IPS DF 4.7 (cell line): ENCODE data around the gene SH3RF2.
"Not testable (repeated sequence)": the region's sequence is repeated elsewhere in the genome, so short reads cannot be mapped to it uniquely, and the experiment has no call there.

Experiments used
- DNase-seq: peaks from one replicate; pipeline ENCODE4 v3.0.0-alpha.2; 2013; ENCODE audit warnings: low spot score; ENCODE audit errors: extremely low read depth

The SH3RF2 gene

DNA sequence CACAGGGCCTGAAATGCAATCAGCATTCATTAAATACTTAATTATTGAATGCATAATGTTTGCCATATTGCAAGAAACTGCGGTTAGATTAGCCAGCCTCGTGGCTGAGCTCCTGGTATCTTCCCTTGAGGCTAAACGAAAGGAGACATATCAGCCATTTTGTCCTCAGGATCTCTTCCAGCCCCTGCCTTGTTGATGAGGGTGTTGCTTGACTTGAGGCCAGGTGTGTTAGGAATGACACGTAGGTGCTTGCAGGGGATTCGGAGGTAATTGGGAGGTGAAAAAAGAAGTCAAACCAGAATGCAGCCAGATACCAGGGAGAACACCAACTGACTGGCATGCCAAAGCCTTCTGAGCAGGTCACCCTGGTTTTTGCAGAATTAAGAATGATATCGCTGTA lies 12.5 kb downstream of the SH3RF2 start:
- DNase-seq: no peak

DNA sequence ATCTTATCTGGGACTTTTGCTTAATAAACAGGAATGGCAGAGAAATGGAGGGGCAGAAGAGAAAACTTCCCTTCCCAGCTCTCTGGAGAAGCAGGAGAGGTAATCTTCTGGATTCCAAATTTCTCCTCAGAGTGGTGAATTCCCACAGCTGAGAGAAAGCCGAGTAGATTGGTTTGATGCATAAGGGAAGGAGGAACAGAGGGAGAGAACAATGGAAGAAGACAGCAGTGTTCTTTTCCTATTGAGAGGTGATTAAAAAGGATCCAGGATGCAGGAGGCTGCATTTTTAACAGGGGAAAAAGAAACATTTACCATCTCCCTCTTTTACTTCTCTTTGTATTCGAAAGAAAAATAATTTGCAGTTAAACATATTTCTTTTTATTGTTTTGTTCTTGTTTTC lies 13.1 kb downstream of the SH3RF2 start:
- DNase-seq: no peak

DNA sequence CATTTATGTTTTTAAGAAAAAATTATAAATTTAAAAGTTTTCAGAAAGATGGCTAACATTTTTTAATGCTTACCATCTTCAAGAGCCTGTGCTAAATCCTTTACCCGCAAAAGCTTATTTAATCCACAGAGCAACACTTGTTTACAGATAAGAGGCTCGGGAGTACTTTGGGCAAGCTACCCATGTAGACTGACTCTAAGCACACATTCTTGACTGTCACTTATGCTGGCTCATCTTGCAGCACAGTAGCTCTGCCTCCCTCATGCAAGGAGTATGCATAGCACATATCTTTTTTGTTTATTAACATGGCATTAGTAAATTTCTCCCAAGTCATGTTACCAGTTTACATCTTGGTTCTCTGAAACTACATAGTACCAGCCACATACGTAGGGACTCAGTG lies 14.7 kb downstream of the SH3RF2 start:
- no peak for DNase-seq

DNA sequence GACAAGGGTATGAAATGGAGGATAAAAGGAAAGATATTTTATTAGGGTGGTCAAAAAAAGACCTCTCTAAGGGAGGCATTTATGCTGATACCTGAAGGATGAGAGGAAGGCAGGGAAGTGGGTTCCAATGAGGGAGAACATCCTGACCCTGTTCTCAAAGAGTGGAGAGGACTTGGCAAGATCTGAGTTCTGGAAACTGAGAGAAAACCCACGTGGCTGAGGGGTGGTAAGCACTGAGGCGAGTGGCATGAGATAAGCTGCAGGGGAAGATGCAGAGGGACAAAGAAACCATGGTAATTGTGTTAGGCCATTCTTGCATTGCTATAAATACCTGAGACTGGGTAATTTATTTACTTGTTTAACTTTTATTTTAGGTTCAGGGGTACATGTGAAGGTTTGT lies 16.8 kb downstream of the SH3RF2 start:
- DNase-seq: no peak

DNA sequence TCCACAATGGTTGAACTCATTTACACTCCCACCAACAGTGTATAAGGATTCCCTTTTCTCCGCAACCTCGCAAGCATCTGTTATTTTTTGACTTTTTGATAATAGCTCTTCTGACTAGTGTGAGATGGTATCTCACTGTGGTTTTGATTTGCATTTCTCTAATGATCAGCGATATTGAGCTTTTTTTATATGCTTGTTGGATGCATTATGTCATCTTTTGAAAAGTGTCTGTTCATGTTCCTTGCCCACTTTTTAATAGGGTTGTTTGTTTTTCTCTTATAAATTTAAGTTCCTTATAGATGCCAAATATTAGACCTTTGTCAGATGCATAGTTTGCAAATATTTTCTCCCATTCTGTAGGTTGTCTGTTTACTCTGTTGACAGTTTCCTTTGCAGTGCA lies 17.8 kb downstream of the SH3RF2 start:
- DNase-seq: not testable (repeated sequence)

DNA sequence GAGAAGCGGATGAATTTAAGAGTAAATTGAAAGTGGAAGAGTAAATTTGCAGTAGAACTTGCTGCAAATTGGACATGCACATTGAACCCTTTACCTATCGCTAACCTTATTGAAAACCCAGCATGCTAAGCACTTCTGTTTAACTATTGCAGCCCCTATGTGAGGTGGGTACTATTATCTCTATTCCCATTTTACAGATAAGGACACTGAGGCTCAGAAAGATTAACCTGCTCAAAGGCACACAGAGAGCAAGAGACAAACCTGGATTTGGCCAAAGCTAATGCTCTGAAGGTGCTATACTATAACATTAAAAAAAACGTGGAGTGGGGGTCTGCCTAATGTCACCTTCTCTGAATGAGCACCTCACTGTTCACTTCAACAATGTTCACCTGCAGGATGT lies 21.0 kb downstream of the SH3RF2 start:
- no peak for DNase-seq

DNA sequence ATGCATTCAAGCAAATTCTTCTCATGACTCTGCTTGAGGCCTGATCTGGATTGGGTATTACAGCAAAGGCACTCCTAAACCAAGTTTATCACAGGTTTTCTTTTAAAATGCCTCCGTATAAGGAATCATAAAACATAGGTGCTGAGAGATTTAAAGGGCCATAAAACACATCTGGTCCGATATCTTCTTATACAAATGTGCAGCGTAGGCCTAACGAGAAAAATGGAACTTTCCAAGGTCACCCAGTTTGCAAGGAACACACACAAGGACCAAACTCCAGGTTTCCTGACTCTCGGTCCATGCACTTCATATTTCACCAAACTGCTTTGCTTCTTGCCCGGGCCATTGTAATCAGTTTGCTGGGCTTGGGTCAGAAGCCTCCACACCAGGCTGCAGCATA lies 22.1 kb downstream of the SH3RF2 start:
- DNase-seq: no peak

DNA sequence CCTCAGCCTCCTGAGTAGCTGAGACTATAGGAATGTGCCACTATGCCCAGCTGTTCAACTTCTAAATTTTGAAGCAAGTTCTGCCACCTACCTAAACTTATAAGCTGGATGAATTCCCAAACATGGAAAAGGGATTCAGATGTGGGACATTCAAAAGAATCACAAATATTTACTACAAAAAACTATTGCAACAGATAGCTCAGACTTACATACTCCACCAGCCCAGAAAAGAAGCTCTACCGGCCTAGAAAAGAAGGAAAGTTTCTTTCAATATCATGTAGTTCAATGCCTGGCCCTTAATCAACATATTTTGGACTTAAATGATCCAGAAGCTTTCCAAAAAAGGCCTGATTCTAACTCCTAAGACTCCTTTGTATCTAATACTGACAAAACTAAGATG lies 23.8 kb downstream of the SH3RF2 start:
- no peak for DNase-seq

DNA sequence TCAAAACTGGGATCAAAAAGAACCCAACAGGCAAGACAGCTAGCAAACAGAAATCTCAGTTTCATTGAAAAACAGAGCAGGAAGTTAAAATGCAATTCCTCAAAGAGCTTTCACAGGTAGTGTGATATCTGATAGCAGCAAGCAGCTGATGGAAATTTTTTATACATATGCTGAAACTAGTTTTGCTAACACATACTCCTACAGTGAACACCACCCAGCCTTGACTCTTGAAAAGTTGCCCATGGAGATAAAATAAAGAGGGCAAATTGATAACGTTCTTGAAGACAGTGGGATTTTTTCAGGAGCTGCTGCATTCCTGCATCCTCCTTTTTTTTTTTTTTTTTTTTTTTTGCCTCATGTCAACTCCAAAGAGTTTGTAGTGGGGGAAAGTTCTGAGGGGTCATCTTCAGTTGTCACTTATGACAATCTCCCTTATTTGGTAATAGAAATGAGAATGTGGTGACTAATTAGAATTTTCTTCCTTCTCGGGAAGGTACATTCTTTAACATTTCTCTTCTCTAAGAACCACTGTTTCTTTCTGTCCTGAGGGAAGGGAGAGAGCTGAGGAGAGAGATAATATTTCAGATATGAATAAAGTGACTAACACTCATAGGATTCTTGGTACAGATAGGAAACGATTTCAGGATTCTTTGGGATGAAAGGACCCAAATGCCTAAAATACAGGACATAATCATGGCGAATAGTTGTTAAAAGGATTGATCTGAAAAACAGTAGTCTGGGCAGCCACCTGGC lies 24.6 kb downstream of the SH3RF2 start:
- DNase-seq: no peak

DNA sequence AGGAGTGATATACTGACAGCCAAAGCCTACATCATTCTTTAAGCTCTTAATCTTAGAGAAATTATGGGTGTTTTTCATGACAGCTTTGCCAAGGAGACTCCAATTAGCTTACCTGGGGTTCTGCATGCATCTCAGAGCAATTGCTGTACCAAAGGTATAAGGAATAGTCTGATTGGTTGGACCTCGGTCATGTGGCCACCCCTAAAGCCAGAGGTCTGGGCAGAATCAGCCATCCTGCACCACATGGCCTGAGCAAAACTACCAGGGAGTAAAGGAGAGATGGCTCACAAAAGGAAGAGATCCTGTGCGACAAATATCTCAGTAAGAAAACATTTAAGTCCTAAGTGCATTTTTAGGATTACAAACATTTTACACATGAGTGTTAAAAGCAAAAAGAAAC lies 25.6 kb downstream of the SH3RF2 start:
- DNase-seq: no peak

DNA sequence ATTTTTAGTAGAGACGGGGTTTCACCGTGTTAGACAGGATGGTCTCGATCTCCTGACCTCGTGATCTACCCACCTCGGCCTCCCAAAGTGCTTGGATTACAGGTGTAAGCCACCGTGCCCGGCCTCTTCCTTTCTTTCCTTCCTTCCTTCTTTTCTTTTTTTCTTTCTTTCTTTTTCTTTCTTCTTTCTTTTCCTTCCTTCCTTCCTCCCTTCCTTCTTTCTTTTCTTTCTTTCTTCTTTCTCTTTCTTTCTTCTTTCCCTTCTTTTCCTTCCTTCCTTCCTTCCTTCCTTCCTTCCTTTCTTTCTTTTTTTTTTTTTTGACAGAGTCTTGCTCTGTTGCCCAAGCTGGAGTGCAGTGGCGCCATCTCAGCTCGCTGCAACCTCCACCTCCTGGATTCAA lies 27.6 kb downstream of the SH3RF2 start:
- DNase-seq: not testable (repeated sequence)

DNA sequence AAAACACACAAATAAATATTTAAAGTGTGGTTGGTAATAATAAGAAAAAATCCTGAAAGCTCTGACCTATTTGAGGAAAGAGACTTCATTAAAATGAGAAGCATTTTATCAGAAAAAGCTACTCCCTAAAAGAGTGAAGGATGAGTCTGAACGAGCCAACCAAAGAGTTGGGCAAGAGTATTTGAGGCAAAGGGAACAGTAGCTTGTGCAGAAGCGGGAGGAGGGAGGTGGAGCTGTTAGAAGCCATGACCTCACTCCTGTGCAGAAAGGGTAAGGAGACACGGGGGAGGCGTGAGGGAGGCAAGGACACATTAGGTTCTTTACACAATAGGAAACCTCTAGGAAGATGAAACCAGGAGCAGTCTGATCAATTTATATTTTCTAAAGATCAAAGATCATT lies 29.4 kb downstream of the SH3RF2 start:
- no peak for DNase-seq

DNA sequence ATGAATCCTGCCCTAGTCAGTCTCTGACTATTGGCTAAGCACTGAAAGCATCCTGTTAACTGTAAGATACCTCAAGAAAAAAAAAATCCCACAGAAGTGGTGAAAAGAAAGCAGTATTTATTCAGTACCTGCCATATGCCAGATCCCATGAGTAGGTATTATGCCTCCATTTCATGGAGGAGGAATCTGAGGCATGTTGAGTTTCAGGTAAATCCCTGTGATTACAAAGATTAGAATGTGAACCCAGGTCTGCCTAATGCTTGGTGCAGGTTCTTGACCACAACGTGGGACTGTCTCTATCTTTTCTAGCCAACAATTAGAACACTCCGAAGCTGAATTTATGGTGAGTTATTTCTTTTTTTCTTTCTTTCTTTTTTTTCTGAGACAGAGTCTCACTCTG lies 30.9 kb downstream of the SH3RF2 start:
- DNase-seq: no peak

DNA sequence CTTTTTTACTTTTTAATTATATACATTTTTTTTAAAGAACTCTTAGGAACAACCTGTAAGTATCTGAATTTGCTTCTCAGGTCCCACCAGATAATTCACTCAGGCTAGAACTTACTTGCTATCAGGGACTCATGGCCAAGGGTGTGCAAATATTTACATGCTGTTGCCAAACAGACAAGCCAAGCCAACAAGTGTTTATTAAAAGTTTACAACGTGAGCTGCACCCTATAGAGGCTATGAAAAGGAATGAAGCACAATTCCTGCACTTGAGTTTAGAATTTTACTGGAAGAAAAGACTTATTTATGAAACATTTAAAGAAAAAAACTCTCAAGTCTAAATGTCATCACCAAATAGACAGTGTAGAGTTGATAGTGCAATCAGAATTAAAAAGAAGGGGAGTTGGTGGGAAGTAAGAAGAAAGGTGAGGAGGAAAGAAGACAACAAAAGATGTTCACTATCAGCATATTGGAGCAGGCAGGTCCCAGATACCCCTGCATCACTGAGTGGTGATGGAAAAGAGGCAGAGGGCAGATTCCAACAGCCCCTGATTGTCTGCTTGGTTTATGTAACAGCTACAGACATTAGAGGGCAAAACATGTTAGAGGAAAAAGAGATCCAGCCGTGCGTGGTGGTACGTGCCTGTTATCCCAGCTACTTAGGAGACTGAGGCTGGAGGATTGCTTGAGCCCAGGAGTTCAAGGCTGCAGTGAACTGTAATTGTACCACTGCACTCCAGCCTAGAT lies 32.8 kb downstream of the SH3RF2 start:
- DNase-seq: no peak

DNA sequence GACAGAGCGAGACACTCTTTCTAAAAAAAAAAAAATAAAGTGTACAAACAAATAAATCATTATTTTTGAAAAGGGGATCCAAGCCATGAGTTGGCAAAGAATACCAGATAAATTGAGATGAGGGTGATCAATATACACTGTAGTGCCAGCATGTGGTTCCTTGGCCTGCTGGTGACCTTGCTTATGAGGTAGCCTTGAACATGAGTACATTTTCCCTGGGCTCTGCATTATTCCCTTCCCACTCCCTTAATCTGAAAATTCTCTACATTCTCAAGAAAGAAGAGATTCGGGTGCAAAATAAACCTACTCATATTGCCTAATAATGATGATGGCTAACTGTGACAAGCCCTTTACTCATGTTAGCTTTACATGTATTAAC lies 33.3 kb downstream of the SH3RF2 start:
- DNase-seq: no peak

DNA sequence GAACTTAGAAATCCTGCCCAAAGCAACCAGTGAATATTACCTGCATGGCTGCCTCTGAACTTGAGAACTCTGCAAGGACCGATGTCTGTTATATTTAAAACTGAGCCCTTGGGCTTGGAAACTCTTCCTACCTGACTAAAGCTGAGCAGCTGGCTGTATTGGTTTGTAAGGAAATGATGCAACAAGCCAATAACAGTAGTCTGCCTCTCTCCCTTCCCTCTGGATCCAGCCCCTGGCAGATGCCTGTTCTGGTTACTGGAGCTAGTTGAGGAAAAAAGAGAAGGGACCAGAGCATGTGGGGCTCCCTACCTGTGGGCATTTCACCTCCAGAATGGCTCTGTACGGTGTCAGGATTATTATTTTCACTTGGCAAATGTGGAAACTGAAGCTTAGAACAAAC lies 34.7 kb downstream of the SH3RF2 start:
- no peak for DNase-seq

DNA sequence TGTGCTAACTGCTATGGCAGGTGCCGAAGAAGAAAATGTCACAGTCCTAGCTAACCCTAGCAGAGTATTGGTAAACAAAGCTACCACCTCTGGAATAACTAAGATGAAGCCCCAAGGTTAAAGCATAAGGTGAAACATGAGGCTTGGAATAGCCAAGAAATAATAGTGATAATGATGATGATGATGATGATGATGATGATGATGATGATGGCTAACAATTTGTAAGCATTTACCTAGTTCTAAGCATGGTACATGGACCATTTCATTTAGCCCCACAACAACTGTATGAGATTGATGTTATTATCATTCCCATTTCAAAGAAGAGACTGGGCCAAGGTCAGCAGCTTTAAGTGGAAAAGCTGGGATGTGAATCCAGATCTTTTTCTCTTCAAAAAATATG lies 35.3 kb downstream of the SH3RF2 start:
- no peak for DNase-seq

DNA sequence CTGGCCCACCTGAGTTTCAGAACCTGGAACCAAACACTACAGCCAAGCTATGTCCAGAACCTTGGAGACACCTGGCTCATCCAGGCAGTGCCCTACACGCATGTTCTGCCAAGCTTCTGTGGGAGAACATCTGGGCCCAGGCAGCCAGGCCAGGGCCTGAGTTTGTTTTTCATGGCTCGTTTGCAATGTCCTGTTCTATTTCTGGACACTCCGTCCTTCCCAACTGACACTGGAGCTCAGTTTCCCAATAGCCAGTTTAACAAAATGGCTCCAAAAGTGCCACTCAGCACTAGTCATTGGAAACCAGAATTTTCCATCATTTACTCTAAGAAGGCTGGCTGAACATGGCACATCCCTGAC lies 38.6 kb downstream of the SH3RF2 start:
- no peak for DNase-seq

DNA sequence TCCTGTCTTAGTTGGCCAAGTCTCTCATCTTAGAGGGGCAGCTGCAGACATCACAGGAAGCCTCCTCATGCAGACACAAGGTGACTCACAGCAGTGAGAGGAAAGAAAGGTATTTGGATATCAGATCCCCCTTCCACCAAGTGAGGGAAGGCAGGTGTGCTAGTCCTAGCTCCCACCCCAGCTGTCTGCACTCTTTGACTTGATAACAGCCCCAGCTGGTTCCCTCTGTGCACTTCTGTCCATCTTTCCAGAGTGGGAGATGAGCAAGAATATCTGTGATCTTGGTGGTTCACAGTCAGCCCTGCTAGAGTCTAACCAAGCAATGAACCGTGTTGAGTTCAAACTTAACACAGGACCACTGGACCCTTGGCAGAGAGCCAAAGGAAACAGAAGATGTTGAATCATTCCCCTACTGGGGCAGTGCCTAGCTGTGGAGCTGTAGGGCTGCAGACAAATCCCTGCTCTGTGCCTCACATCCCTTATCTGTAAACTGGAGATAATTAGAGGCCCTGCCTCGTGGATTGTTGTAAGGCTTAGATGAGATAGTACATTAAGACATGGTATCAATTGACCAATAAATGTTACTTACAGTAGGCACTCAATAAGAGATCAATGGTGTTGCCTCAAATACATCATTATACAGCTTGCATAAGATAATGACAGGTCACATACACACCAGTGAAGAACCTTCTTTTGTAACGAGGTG lies 39.1 kb downstream of the SH3RF2 start:
- DNase-seq: no peak

DNA sequence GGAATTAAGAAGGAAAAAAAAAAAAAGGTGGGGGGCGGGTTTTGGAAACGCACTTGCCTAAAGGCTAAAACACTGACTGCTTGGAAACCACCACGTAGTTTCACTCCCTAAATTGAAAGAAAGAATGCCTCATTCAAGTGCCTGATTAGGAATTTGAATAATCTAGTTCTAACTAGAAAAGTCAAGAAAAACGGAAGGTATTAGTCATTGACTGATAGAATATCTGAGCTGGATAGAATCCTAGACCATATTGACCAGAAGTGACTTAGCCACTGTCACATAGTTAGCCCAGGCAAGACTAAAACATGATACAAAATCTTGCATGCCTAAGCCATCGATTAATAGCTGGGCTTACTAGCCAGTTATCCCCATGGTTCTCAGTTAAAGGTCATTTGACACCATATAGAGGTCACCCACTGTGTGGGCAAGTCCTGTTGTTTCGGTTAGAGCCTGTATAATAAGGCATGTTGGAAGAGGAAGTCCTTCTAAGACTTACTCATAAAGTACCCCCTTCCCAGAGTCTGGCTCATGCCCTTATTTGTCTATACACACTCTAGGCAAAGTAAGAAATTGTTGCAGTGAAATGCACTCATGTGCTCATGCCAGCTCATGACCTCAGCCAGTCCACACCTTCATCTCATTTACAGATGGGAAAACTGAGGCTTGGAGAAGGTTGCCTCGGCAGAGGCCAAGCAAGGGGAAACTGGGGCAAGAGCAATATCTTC lies 40.2 kb downstream of the SH3RF2 start:
- no peak for DNase-seq

DNA sequence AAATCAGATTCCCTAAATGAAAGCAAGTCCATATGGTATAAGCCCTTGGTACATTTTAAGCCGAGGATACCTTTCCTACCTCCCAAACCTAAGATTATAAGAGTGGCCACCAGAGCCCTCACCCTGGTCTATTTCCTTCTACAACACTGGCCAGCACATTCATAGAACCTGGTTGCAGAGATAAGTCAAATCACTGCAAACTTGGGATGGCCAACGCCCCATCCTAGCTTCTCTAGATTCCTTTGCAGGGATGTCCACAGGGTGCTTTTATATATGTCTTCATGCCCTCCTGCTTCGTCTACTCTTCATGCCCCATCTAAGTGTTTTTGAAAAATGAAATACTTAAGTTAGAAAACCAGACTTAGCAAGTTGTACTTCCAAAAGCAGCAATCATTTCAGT lies 41.8 kb downstream of the SH3RF2 start:
- DNase-seq: no peak

DNA sequence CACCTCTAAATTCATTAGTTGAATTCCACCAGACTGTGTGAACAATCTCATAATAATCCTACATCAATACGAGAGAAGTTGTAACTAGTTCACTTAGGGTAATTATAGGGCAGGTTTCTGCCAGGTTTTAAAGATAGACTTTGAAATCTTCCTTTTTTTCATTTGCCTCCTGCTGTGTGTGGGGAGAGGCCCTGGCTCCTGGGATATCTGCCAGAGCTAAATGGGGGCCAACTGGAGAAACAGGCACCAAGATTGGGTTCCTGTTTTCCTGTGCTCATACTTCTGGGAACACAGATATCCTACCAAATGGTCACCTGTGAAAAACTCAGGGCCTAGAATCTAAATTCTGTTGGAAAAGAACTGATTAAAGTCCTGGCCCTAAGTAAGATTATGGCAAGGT lies 42.3 kb downstream of the SH3RF2 start:
- DNase-seq: no peak
